A549 (cell line): Measurements from ENCODE around the gene MUC5B. TPM values are rescaled to one million over a fixed set of nuclear protein-coding genes. Genes with fewer than 3 reads are reported as not detected.

Source experiments
- ATAC-seq, 2 experiments: fragments of 200-7000 bp in 1 of 2; fragments of >200 bp in 1 of 2; cut with Nextera tagmentation in 1 of 2; cut with Tn5 transposase in 1 of 2; 3 replicates each; pipeline versions ENCODE4 v1.8.0 to v1.9.1; 2018 to 2020; ENCODE audit warnings: mild to moderate bottlenecking in 1 of 2, moderate library complexity in 1 of 2
- CTCF ChIA-PET: fragments of 300-600 bp; sonication (Branson Sonifier 250); formaldehyde crosslinking; extraction: SDS; loops from one replicate; lab custom pipeline; 2021; ENCODE audit warnings: antibody characterized with exemption, inconsistent platforms; lab: Yijun Ruan, JAX
- POLR2A ChIA-PET: fragments of 350-600 bp; formaldehyde crosslinking; extraction: SDS; loops from one replicate; lab custom pipeline; 2021; ENCODE audit warnings: antibody characterized with exemption, inconsistent platforms; lab: Yijun Ruan, JAX
- DNase-seq, 2 experiments: peaks; one replicate each; pipeline versions ENCODE4 v3.0.0 to v3.0.0-alpha.2; 2011 to 2016; ENCODE audit warnings: low read depth in 1 of 2, low spot score in 1 of 2
- FAIRE-seq: peaks from 2 replicates; lab custom pipeline; 2011; peaks lifted over from hg19 to GRCh38; lab: Jason Lieb, UNC
- H3K27ac ChIP-seq, 2 experiments: fragments of >200 bp; sonication (Bioruptor Twin); formaldehyde crosslinking; 3 replicates each; pipeline ENCODE4 v1.5.1; 2016 to 2017
- H3K4me1 ChIP-seq: fragments of >200 bp; sonication (Bioruptor Twin); formaldehyde crosslinking; 3 replicates; pipeline ENCODE4 v1.6.1; 2016
- H3K4me2 ChIP-seq: fragments of >200 bp; sonication (Bioruptor Twin); formaldehyde crosslinking; 3 replicates; pipeline ENCODE4 v1.6.1; 2016
- H3K4me3 ChIP-seq: fragments of >200 bp; sonication (Bioruptor Twin); formaldehyde crosslinking; 3 replicates; pipeline ENCODE4 v1.5.1; 2016
- H3K9me3 ChIP-seq: fragments of >200 bp; sonication (Bioruptor Twin); formaldehyde crosslinking; 3 replicates; pipeline ENCODE4 v1.6.1; 2016
- BCL3 ChIP-seq: fragments of >200 bp; sonication (Bioruptor Twin); formaldehyde crosslinking; IDR thresholded peaks from 3 replicates; pipeline ENCODE4 v1.6.1; 2016
- BHLHE40 ChIP-seq: IDR thresholded peaks from 2 replicates; pipeline ENCODE4 v1.6.1; 2012; ENCODE audit warnings: low read depth, low read length, inconsistent platforms
- CBX2 ChIP-seq: fragments of 200-600 bp; sonication (generic); IDR thresholded peaks from 2 replicates; pipeline ENCODE4 v1.6.1; 2016; ENCODE audit warnings: low read depth, mild to moderate bottlenecking, borderline replicate concordance
- CHD2 ChIP-seq: fragments of 150-350 bp; IDR thresholded peaks from 2 replicates; pipeline ENCODE4 v1.6.1; 2014; ENCODE audit warnings: low read length; ENCODE audit not compliant: partially characterized antibody
- CHD4 ChIP-seq: fragments of 200-600 bp; sonication (generic); IDR thresholded peaks from 2 replicates; pipeline ENCODE4 v1.6.1; 2016; ENCODE audit warnings: antibody characterized with exemption, mild to moderate bottlenecking, borderline replicate concordance
- CTCF ChIP-seq: fragments of >200 bp; sonication (Bioruptor Twin); formaldehyde crosslinking; IDR thresholded peaks from 3 replicates; pipeline ENCODE4 v1.5.1; 2016
- ELK1 ChIP-seq: fragments of 150-350 bp; IDR thresholded peaks from 2 replicates; pipeline ENCODE4 v1.6.1; 2014; ENCODE audit warnings: low read depth, mild to moderate bottlenecking, low read length
- HDAC2 ChIP-seq: fragments of 200-600 bp; sonication (generic); IDR thresholded peaks from 2 replicates; pipeline ENCODE4 v1.6.1; 2016
- HOXA7 ChIP-seq: fragments of 250-450 bp; sonication (Bioruptor Pico); IDR thresholded peaks from 2 replicates; pipeline ENCODE4 v1.5.0; 2020; ENCODE audit warnings: mild to moderate bottlenecking, moderate library complexity
- HOXB13 ChIP-seq: fragments of 250-450 bp; sonication (Bioruptor Pico); IDR thresholded peaks from 2 replicates; pipeline ENCODE4 v1.5.0; 2020; ENCODE audit warnings: low read depth, mild to moderate bottlenecking, moderate library complexity
- HOXB5 ChIP-seq: fragments of 250-450 bp; sonication (Bioruptor Pico); IDR thresholded peaks from 2 replicates; pipeline ENCODE4 v1.5.0; 2020; ENCODE audit warnings: mild to moderate bottlenecking, moderate library complexity
- JUN ChIP-seq, 2 experiments: fragments of >200 bp; sonication (Bioruptor Twin); formaldehyde crosslinking; IDR thresholded peaks; 2 replicates in 1 of 2; 3 replicates in 1 of 2; pipeline ENCODE4 v1.6.1; 2016 to 2017
- MAX ChIP-seq: IDR thresholded peaks from 2 replicates; pipeline ENCODE4 v1.6.1; 2012
- POLR2A ChIP-seq: IDR thresholded peaks from 2 replicates; pipeline ENCODE4 v1.6.1; 2012; ENCODE audit warnings: mild to moderate bottlenecking, low read length
- RCOR1 ChIP-seq: fragments of 150-350 bp; IDR thresholded peaks from 2 replicates; pipeline ENCODE4 v1.6.1; 2014; ENCODE audit warnings: antibody characterized with exemption, low read length, low read depth
- SMC3 ChIP-seq: fragments of >200 bp; sonication (Bioruptor Twin); formaldehyde crosslinking; IDR thresholded peaks from 3 replicates; pipeline ENCODE4 v1.6.1; 2018; ENCODE audit warnings: inconsistent platforms
- ZNF302 ChIP-seq: fragments of 250-450 bp; sonication (Bioruptor Pico); IDR thresholded peaks from 2 replicates; pipeline ENCODE4 v1.9.0; 2021; ENCODE audit warnings: inconsistent platforms, mild to moderate bottlenecking, moderate library complexity
- WGBS: methylation state at CpG from one replicate; pipeline ENCODE4 v1.1.6; 2017; ENCODE audit errors: missing lambda C conversion rate; 5-methylcytosine and 5-hydroxymethylcytosine counted together
- polyA plus RNA-seq, 4 experiments: library from polyadenylated mRNA; depleted of rRNA in 3 of 4; stranded (reverse); fragments of >200 nt; fragmentation: RNase III in 1 of 4; extraction: RNeasy Plus Mini Kit Qiagen cat#74134 plus additional on column Dnase treatment in 1 of 4; gene quantifications; 2 replicates in 3 of 4; 3 replicates in 1 of 4; pipeline ENCODE4 v1.2.3, GENCODE V29; 2011 to 2017

The MUC5B gene
- polyA plus RNA-seq, 2 of the 4 experiments (the other 2 are of a cell fraction): 0.85 to 1.4 TPM

- TF ChIP-seq CHD4: no peak
- no peak for TF ChIP-seq BHLHE40
- TF ChIP-seq, all 56 proteins: peak for 0
These were observed 11.3 kb downstream of the MUC5B start (continued) for GRCh38 chr11:1234054-1234720.

- no peaks in the 10 kb centered on the region for H3K9me3 ChIP-seq
- H3K4me2 ChIP-seq: no peak overlapping the region
- ATAC-seq: no peak
- WGBS: 85% methylated on average over 16 of the region's 23 CpGs
- CTCF ChIA-PET: interaction anchor here (1.0 to 1.8 kb wide), 2 partner anchors 119 to 121 kb away, joined by 3 to 8 read pairs; no protein-coding TSS in a partner anchor
- DNase-seq: no peak
- FAIRE-seq: no peak
- no peak overlapping the region for H3K4me3 ChIP-seq
- TF ChIP-seq CBX2 (no peak), RCOR1 (no peak), ZNF302 (no peak), HOXB13 (CRISPR knock-in tag) (no peak), SMC3 (no peak), CHD4 (no peak), CHD2 (no peak), HOXA7 (CRISPR knock-in tag) (no peak)
- TF ChIP-seq, all 56 proteins: peak for 0
- POLR2A ChIA-PET: no interaction called here
- H3K4me1 ChIP-seq: 0 out of 3 replicates have a peak, but pooled peaks cover 8% of the 10 kb centered on the region
- H3K27ac ChIP-seq: no peak overlapping the region
These were observed 12.0 kb downstream of the MUC5B start for GRCh38 chr11:1234771-1235305.

GRCh38 chr11:1235306-1235900 is 12.5 kb downstream of the MUC5B start:
- DNase-seq: no peak
- ChIA-PET POLR2A (no interaction called here), CTCF (interaction anchor here (1.0 to 1.8 kb wide), 4 partner anchors 8 to 122 kb away, joined by 3 to 8 read pairs (median 4); no protein-coding TSS in a partner anchor)
- no peak for FAIRE-seq
- no peak for ATAC-seq
- 0 out of 3 replicates have a peak, but pooled peaks cover 8% of the 10 kb centered on the region for H3K4me1 ChIP-seq
- TF ChIP-seq HOXB5 (CRISPR knock-in tag): no peak
- no peak for TF ChIP-seq MAX
- no peak for TF ChIP-seq BCL3
- TF ChIP-seq JUN (IDR thresholded peaks at IDR 0.05): no peak
- no peak for TF ChIP-seq ELK1
- no peak for TF ChIP-seq HDAC2
- no peak for TF ChIP-seq RCOR1
- no peak for TF ChIP-seq POLR2A
- no peak for TF ChIP-seq CTCF
- TF ChIP-seq HOXB13 (CRISPR knock-in tag): no peak
- no peak overlapping the region for H3K27ac ChIP-seq
- no peak overlapping the region for H3K4me3 ChIP-seq
- no peak overlapping the region for H3K4me2 ChIP-seq
- 85% methylated on average over 17 of the region's 23 CpGs for WGBS
- H3K9me3 ChIP-seq: no peaks in the 10 kb centered on the region
